A673 (cell line): ENCODE measurements around the gene ATG2B.

ENCODE experiments used
- CTCF ChIP-seq: fragments of 300-800, 200-600 bp; sonication (generic); conservative IDR thresholded peaks from 2 replicates; pipeline ENCODE4 v1.5.1; 2017; ENCODE audit warnings: low read depth, mild to moderate bottlenecking, antibody characterized with exemption, low read length, moderate library complexity, mixed read lengths
- EZH2 ChIP-seq: fragments of 200-600 bp; sonication (generic); IDR thresholded peaks from 2 replicates; pipeline ENCODE4 v1.6.1; 2017; ENCODE audit warnings: borderline replicate concordance, low read depth, mild to moderate bottlenecking, mixed read lengths, antibody characterized with exemption, low read length; ENCODE audit not compliant: poor library complexity, severe bottlenecking

GRCh38 chr14:96256407-96256806 lies 106.7 kb downstream of the ATG2B start:
- TF ChIP-seq CTCF (no peak), EZH2 (no peak)
